Left hindlimb (tissue), 1 donor: Measurements from ENCODE around the gene SORL1.
"Not testable (repeated sequence)": the region's sequence is repeated elsewhere in the genome, so short reads cannot be mapped to it uniquely, and the experiment has no call there.

ENCODE experiments used
- DNase-seq: peaks from one replicate; pipeline ENCODE4 v3.0.0-alpha.2; 2018

Gene SORL1

DNA sequence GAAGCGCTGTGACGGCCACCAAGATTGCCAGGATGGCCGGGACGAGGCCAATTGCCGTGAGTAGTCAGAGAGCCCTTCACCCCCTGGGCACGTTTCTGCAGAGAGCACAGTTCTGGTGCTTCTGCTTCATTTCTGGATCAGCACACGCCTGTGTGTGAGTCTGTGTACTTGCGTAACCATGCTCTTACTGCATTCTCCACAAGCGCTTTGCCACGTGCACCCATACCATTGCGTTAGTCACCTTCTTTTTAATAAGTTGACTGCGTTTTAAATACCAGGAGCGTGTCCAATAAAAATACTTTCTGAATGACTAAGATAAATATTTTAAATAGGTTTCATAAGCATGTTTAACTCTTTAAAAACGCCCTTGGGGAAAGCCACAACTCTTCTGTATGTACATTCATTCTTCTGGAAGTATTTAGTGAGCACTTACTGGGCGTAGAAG lies 143.6 kb downstream of the SORL1 start:
- DNase-seq = no peak

DNA sequence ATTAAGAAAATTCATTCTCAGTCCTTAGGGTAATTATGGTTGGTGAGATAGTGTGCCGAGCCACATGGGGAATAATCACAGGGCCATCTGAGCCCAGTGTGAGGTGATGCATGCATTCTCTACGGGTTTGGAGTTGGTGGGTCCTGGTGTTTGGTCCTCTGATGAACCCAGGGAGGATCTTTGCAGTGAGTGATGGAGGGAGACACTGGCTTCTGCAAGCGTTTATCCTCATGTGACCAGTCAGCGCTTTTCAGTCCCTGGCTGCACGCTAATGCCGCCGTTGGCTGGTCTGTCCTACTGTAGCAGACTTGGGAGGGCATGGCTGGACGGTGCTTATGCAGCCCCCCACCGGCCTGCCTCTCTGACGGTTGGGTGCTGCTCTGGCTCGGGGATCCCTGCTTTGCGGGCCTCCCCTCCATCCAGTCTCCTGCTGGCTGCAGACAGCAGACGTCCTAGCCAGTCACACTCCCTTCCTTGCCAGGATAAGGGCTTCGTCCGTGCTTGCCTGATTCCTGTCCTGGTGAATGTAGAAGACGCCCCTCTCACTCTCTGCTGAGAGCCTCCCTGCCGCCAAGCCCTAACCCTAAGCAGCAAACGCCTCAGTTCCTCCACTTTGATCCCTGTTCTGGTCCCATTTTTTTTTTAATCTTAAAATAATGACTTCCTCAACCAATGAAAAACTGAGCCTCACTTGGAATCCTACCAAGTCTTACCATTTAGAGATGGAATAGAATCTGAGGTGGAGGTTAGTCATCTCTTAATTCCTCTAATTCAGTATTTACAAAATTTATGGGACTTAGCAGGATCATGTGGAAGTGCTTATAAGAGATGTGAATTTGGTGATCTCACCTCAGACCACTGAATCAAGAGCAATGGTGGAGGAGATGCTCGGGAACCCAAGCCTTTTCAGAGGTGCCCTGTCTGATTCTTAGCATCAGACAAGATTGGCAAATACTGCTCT lies 144.4 kb downstream of the SORL1 start:
- DNase-seq = no peak

DNA sequence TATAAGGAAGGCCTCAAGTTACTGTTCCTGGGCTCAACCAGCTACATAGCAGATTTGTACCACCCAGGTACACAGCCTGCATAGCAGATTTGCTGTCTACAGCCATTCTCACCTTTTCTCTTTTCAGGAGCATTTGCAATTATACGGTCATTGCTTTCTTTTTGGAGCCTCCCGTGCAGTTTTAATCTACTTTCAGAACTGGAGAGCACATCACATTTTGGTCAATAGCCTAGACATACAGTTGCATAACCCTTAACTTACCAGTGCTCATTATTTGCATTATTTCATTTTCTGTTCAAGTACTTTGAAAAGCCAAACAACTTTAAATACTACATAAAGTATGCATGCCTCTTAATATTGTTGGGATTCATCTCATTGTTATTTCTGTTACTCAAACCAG lies 151.2 kb downstream of the SORL1 start:
- no peak for DNase-seq

DNA sequence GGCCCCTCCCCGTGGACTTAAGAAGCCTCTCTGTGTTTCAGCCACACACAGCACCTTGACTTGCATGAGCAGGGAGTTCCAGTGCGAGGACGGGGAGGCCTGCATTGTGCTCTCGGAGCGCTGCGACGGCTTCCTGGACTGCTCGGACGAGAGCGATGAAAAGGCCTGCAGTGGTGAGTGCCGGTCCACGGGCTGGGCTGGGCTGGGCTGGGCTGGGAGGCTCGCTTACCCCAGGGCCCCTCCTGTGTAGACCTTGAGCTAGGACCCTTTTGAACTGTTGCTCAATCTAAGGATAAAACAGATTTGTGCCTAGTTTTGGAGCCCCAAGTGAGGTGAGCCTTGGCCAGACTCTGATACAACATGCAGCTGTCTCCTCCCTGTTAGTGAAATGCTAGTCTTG lies 152.0 kb downstream of the SORL1 start:
- DNase-seq = no peak

DNA sequence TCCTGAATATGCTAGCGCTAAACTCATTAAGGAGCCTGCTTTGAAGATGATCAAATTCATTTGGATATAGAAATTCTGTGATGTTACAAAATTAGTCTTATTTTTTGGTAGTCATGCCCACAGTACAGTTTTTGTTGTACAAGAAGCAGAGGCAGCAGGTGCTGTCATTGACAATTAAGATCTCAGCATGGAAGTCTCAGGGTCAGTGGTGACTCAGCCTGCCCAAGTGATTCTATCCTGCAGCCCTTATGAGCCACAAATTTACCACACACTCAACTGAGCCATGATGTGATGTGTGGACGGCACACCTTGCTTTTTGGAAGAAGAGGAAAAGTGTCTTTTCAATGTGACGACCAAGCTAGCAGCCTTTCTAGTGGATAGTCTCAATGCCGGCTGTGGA lies 154.2 kb downstream of the SORL1 start:
- no peak for DNase-seq

DNA sequence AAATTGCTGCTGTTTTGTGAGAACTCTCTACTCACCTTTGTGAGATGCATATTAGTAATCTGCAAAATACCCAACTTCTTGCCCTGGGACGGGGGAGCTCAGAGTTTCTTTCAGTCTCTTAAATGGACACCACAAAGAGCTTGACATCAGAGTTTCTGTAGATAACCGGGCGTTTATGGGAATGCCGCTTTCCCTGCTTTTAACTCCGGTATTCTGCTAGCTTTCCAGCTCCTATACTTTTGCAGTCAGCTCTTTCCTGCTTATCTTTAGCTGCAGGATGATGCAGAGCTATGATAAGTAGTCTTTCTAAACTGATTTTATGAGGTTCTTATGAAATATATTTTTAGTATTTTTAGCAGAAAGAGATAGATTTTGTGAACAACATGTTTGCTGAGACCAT lies 155.2 kb downstream of the SORL1 start:
- no peak for DNase-seq

DNA sequence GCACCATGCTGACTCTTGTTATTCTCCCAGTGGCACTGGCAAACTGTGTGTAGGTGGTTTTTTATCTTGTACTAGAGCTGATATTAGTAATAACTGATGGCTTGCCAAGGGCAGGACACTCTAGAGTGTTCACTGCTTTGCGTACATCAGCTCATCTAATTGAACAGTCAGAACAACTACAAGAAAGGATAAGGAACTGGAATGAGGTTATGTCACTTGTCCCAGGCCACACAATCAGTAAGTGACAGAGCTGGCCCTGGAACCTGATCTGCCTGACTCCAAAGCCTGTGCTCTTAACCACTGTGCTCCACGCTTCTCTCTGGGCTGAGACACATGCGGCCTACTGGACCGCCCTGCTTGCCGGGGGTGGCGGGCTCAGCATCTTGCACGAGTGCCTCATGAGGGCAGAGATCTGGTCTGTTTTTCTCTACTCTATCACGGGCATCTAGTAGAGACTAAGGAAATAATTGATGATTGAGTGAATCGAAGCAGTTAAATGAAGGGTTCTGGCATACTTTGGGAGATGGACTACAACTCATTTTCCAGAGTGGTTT lies 156.5 kb downstream of the SORL1 start:
- no peak for DNase-seq

DNA sequence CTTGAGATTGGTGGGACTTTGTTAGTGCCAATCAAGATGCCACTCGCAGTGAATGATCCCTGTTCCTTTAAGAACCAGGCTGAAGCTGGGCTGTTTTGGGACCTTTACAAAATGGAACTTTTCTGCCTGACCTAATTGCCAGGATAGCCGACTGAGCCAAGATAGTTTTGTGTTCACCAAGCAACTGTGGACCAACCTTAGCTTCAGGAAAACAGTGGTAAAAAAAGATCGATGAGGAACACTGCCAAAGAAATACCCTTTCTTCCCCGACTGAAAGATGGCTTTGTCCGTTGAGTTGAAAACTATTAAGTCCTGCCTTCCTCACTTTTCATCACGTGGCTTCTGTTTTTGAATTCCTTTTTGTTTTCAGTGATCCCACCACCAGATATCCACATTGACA lies 158.6 kb downstream of the SORL1 start:
- DNase-seq = no peak

DNA sequence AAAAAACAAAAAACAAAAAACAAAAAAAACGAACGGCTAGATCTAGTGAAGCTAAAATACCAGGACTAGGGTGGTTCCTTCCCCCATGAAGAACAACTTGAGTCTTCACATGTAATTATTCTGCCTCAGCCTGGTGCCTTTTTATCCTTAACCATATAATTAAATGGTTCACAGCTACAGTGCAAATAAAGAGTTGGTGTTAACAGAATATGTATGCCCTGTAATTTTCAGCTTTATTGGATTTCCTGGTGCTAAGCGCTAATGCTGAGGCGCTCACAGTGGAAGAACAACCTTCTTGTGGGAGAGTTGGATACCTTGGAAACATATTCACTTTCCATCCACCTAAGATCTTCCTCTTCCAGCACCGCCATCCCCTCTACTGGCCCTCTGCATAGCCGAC lies 159.1 kb downstream of the SORL1 start:
- no peak for DNase-seq

DNA sequence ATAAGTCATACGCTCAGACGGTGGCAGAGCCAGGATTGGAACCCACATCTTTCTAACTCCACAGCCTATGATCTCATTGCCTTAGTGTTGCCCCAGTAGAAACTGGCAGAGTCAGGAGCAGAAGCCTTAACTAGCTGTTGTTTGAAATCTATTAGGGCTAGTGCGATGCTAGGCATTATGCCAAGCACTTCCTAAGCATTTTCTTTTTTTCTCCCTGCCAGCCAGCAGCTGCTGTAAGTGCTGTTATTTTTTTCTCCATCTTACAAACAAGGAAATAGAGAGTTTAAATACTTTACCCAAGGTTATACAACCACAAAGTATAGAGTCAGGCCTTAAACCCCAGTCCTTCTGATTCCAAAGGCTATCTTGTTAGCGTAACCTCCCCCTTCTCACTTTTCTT lies 161.6 kb downstream of the SORL1 start:
- no peak for DNase-seq

DNA sequence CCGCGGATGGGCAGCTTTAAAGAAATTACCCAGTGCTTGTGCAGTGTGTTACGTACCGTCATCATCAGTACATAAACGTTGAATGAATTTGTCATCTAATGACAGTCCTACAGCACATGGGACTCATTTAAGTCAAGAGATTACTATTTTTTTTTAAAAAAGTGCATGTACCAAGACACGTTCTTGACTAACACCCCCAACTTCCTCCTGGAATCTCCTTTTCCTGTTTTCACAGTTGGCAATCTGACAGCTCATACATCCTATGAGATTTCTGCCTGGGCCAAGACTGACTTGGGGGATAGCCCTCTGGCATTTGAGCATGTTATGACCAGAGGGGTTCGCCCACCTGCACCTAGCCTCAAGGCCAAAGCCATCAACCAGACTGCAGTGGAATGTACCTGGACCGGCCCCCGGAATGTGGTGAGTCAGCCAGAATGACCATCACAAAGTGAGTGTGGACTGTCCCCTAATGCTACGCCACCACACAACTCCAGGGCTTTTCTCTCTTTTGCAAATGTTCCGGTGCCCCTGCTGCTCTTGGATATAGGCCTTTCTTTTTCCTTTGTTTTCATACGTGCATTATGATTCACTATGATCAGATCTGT lies 162.6 kb downstream of the SORL1 start:
- DNase-seq = no peak

DNA sequence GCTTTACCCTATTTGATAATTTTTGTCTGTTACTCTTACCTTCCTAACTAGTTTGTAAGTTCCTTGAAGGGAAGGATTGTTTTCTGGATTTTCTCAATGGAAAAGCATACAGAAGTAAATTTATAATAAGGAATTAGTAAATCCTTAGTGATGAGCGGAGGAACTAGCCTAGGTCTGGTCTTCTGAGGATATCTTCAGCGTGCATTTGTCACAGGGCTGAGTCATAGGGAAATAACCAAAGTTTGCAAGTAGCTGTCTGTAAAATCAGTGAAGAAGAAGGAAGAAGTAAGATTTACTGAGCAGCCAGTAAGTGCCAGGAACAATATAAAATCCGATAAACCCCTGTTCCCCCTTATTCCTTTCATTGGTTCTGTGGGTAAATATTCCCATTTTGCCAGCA lies 163.4 kb downstream of the SORL1 start:
- no peak for DNase-seq

DNA sequence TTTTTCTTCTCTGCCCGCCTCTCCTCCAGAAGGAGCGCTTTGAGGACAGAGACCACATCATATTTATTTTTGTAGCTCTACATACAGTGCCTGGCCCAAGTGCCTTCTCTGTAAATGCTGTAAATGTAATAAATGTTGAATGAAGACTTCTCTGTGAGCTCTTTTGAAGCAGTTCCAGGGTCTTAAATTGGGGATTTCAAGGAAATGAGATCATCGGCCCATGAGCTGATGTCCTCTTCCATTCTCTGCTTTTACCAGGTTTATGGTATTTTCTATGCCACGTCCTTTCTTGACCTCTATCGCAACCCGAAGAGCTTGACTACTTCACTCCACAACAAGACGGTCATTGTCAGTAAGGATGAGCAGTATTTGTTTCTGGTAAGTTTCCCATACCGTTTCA lies 166.4 kb downstream of the SORL1 start:
- no peak for DNase-seq

DNA sequence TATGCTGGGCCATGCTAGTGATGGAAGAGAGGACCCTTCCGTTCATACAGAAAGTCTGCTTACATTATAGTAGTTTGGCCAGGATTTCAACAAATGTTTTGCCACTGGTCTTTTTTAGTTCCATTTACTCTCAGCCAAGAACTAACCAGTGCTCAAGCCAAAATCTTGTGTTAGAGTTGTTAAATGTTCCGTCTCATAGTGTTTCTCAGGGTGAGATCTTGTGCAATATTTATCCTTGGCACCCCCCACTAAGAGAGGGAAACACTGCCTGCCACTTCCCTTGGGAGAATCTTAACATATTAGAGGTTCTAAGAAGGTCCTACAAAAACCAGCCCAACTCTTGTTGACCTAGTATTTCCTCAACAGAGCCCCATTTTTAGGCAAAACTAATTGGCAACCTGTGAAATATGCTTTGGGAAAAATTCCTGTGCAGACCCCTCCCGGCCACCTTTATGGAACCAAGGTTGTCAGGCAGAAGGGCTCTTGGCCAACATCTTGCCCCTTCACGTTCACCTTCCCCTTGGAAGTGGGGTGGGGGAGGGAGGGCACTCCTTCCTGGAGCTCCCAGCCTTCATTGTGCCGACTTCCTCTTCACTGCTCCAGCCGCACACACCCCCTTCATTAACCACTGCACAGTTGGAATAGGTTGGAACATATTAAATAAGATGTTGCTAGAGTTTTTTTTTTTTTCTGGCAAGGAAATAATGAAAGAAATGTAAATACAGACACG lies 173.8 kb downstream of the SORL1 start:
- DNase-seq = no peak

DNA sequence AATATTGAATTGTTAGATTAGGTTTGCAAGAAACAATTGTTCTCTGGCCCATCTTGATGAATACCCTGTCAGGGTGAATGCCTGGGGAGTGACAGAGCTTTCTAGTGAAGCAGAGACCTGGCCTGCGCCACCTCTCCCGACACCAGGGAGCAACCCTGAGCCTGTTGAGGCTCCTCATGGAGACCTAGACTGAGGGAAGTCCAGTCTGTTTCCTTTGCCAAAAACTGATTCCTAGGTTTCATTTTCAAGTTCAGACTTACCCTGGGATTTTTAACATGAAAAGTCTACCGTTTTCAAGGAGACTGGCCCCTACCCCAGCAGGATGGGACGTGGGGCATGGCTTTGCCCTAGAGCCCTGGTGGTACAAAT lies 174.4 kb downstream of the SORL1 start:
- DNase-seq = no peak

DNA sequence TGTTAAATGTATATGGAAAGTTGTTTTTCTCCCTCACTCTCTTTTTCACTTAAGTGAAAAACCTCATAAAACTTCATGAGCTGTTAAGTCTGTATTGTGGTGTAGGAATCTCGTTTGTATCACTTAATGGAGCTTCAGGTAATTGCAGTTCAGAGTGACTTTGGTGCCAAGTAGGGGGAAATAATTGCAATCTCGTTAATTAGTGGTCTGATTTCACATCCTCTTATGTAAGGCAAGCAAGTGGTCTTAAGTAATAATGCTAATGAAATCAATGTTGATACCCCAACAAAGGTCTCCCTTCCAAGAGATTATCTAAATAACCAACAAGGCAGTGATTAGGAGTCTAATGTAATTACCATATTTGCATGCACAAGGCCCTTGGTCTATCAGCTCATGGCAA lies 174.9 kb downstream of the SORL1 start:
- no peak for DNase-seq

DNA sequence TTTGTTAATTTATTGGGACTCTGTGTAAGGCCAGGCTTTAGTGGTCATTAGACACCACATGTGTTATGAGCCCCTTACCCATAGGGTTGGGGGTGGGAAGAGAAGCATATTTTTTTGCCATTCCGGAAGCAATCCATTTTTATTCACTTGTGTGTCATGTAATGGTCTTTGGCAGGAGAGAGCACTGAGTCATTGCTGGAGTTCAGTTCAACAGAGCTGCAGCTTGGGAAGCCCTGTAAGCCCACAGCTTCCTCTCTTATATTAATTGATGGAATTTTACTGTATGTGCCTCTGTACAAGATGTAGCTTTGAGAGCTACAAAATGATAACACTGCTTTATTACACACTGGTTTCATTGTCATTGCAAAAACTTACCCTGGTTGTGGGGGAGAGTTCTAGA lies 177.9 kb downstream of the SORL1 start:
- DNase-seq = peak; percentile 50

DNA sequence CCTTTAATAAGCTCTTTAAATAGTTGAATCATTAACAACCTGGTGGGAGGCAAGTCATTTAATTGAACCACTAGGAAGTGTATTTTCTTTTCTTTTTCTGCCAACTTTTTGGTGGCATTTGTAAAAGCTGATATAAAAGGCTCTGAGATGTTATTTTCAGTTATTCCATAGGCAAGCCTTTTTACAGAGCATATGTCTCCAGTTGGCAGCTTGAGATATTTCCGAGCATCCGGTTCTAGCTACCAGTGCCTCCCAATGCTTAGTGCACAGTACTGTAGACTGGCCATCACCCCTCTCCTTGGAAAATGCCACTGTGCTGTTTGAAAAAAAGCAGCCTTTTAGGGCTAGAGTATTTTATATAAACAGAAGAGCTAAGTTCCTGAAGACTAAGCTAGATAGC lies 179.3 kb downstream of the SORL1 start:
- DNase-seq = no peak

DNA sequence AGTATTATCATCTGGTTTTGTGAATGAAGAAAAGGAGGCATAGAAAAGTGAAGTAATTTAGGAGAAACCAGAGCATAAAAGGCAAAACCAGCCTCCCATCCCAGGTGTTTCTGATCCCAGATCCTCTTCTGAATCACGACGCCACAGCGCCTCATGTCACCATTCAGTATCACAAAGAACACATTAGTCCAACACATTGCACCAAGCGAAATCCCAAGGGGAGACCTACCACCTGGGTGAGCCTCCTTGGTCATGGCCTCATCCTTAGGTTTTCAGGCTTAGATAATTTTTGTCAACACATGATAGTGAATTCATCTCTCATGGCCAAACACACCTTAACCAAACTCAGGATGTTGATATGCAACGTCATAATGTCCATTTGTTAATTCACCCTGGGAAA lies 182.2 kb downstream of the SORL1 start:
- no peak for DNase-seq

DNA sequence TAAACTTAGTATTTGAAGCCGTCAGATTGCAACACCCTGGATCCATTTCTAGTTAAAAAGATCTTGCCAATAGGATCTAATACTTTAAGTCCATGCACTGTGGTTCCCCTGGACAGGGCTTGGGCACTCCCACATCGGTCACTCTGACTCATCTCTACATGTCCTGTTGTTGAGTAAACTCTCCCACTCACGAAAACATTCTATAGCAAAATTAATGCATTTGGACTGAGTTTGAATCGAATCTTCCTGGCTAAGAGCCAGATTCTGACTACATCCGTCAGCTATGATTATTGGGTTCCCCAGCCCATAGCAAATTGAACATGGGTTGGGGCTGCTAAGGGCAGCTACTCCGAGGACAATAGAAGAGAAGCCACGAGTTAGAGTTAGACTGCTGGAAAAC lies 182.8 kb downstream of the SORL1 start:
- no peak for DNase-seq

DNA sequence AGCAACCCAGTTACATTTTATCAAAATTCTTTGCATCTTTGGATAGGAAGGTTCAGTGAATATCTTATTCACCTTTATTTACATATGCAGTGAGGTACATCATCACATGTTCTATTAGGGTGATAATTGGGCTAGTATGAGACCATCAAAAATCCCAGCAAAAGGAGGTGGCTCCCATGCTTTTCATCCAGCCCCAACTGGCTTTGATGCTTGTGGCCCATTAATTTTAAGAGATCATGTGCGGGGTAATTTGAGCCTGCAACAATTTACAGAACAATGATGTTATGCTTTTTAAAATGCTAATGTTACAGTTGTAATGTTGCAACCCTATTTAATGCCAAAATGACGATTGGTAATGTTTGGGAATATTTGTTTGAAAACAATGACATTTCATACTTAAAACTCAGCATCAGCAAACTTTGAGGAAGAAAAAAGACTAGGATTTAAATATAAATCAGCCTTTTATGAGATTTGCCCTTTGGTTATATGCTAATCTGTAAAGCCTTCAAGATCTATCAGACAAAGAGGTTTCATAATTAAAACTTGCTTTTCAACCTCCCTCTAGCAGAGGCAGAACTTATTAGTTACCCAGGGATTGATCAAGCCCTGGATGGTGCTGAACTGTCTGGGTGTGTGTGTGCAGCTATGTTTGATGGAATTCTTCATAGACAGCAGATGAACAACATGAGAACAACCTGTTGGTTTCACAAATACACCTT lies 184.1 kb downstream of the SORL1 start:
- DNase-seq = no peak

DNA sequence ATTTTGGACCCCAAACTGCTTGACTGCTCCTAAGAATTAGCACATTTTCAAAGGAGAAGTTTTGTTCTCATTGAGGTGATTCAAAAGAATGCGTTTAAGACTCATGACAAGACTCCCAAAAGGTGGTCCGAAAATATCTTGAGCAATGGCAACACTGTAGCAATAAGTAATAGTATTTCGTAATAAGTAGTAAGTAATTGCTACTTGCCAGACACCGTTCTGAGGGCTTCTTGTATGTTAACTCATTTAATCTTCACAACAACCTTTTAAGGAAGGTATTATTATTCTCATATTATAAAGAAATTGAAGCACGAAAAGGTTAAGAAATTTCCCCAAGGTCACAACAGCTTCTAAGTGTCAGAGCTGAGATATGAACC lies 184.7 kb downstream of the SORL1 start:
- DNase-seq = no peak

DNA sequence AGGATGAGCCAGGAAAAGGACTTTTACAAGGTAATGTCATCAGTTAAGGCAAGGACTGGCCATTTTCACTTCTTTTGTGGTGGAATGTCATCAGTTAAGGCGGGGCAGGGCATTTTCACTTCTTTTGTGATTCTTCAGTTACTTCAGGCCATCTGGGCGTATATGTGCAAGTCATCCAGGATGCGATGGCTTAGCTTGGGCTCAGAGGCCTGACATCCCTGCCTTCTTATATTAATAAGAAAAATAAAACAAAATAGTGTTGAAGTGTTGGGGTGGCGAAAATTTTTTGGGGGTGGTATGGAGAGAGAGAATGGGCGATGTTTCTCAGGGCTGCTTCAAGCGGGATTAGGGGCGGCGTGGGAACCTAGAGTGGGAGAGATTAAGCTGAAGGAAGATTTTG lies 185.5 kb downstream of the SORL1 start:
- not testable (repeated sequence) for DNase-seq
